Measurements from ENCODE around the gene STIP1. TPM values are rescaled to one million over a fixed set of nuclear protein-coding genes. Genes with fewer than 3 reads are reported as not detected.

The STIP1 gene
- total RNA-seq, 2 donors from 2014 or later, result 66.9 to 69.1 TPM

- Mint-ChIP-seq H3K4me3 (peak within 1 kb of the TSS; percentile 91), H3K27ac (peak within 1 kb of the TSS; percentile 77), H3K36me3 (ENCODE audit: low read depth) (no peaks in the 10 kb centered on the region), H3K27me3 (no peaks in the 10 kb centered on the region), H3K4me1 (peaks cover 25% of the 10 kb centered on the region)
- peak; percentile 75 for ATAC-seq
- DNase-seq, result peak; percentile 83 to 87 (median 86)
- H3K9me3 ChIP-seq (ENCODE audit: control insufficient read depth, low read length, poor library complexity, severe bottlenecking), result no peaks in the 10 kb centered on the region
Measured at GRCh38 chr11:64225608-64226506, 39.9 kb downstream of the STIP1 start, which contains the start of the genes NUDT22 and TRPT1. Gene NUDT22, plus strand, starts transcription at chr11:64226274. Its CDS starts 379 bp downstream, at chr11:64226653. Gene TRPT1, minus strand, starts transcription at chr11:64226186. Its CDS starts 326 bp downstream, at chr11:64225860.

GRCh38 chr11:64226507-64227051, 40.6 kb downstream of the STIP1 start:
- Mint-ChIP-seq H3K4me3 (peak overlapping the region; percentile 91), H3K36me3 (ENCODE audit: low read depth) (no peaks in the 10 kb centered on the region), H3K27ac (peak overlapping the region; percentile 77), H3K4me1 (peaks cover 26% of the 10 kb centered on the region), H3K27me3 (no peaks in the 10 kb centered on the region)
- ATAC-seq (peak; percentile 21), DNase-seq (peak in 2 of 3 donors; percentile 36 to 53)
- no peaks in the 10 kb centered on the region for H3K9me3 ChIP-seq (ENCODE audit: control insufficient read depth, low read length, poor library complexity, severe bottlenecking)

DNA sequence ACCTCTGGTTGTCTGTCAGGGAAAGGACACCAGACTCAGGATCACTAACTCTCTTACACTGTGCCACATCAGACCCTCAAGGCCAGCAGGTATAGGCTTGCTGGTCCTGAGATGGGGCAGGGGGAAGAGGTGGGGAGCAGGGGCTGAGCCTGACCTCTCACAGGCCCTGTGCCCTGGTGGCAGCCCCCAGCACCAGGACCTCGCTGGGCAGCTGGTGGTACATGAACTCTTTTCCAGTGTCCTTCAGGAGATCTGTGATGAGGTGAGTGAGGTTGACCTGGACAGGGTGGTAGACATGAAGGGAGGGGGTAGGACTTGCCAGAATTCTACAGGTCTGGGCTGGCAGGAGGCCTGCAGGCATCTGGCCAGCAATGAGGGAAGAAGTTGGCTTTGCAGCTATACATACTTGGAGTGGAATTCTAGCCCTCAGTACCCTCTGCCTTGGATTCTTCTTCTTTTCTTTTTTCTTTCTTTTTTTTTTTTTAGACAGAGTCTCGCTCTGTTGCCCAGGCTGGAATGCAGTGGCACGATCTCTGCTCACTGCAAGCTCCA, 41.5 kb downstream of the STIP1 start:
- Mint-ChIP-seq H3K4me3 (peak overlapping the region; percentile 91), H3K27me3 (no peaks in the 10 kb centered on the region), H3K4me1 (peaks cover 30% of the 10 kb centered on the region), H3K36me3 (ENCODE audit: low read depth) (no peaks in the 10 kb centered on the region), H3K27ac (peak overlapping the region; percentile 77)
- ATAC-seq (no peak), DNase-seq (no peak)
- H3K9me3 ChIP-seq (ENCODE audit: control insufficient read depth, low read length, poor library complexity, severe bottlenecking), result no peaks in the 10 kb centered on the region

GRCh38 chr11:64229090-64229743, 43.2 kb downstream of the STIP1 start:
- Mint-ChIP-seq H3K4me3 (peak overlapping the region; percentile 92), H3K27ac (peak overlapping the region; percentile 90), H3K27me3 (no peaks in the 10 kb centered on the region), H3K4me1 (peaks cover 30% of the 10 kb centered on the region), H3K36me3 (ENCODE audit: low read depth) (no peaks in the 10 kb centered on the region)
- no peak for ATAC-seq
- no peaks in the 10 kb centered on the region for H3K9me3 ChIP-seq (ENCODE audit: control insufficient read depth, low read length, poor library complexity, severe bottlenecking)
- DNase-seq, result no peak

DNA sequence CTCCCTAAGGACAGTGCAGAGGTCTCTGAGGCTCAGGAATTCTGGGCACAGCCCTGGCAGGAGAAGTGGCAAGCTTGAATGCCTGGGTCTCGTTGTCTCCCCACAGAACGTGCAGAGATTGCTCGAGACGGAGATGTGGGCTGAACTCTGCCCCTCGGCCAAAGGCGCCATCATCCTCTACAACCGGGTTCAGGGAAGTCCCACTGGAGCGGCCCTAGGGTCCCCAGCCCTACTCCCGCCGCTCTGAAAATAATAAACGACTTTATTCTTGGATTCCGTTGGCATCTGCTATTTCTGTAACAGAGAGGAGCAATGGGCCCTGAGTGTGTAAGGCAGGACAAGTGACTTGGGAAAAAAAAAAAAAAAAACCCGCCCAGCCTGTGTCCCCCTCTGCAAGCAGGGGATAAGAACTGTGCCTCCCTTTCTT, 43.8 kb downstream of the STIP1 start:
- DNase-seq (no peak), ATAC-seq (no peak)
- no peaks in the 10 kb centered on the region for H3K9me3 ChIP-seq (ENCODE audit: control insufficient read depth, low read length, poor library complexity, severe bottlenecking)
- Mint-ChIP-seq H3K4me3 (peak overlapping the region; percentile 92), H3K27me3 (no peaks in the 10 kb centered on the region), H3K27ac (peak overlapping the region; percentile 90), H3K4me1 (peaks cover 30% of the 10 kb centered on the region), H3K36me3 (ENCODE audit: low read depth) (no peaks in the 10 kb centered on the region)

- peak; percentile 72 to 83 (median 83) for DNase-seq
- no peaks in the 10 kb centered on the region for H3K9me3 ChIP-seq (ENCODE audit: control insufficient read depth, low read length, poor library complexity, severe bottlenecking)
- peaks cover 34% of the 10 kb centered on the region for H3K4me1 Mint-ChIP-seq
- peak within 1 kb of the TSS; percentile 90 for H3K27ac Mint-ChIP-seq
- ATAC-seq, result peak; percentile 68
- no peaks in the 10 kb centered on the region for H3K27me3 Mint-ChIP-seq
- H3K36me3 Mint-ChIP-seq (ENCODE audit: low read depth), result no peaks in the 10 kb centered on the region
- peak within 1 kb of the TSS; percentile 92 for H3K4me3 Mint-ChIP-seq
Measured at GRCh38 chr11:64230171-64230984, 44.4 kb downstream of the STIP1 start, which contains the start of gene DNAJC4. Gene DNAJC4, plus strand, starts transcription at chr11:64230548. Its CDS starts 307 bp downstream, at chr11:64230855.

GRCh38 chr11:64230985-64231365, 45.0 kb downstream of the STIP1 start:
- Mint-ChIP-seq H3K4me1 (peaks cover 35% of the 10 kb centered on the region), H3K36me3 (ENCODE audit: low read depth) (no peaks in the 10 kb centered on the region), H3K27me3 (no peaks in the 10 kb centered on the region), H3K27ac (peak overlapping the region; percentile 90), H3K4me3 (peak overlapping the region; percentile 92)
- no peak for DNase-seq
- H3K9me3 ChIP-seq (ENCODE audit: control insufficient read depth, low read length, poor library complexity, severe bottlenecking), result no peaks in the 10 kb centered on the region
- ATAC-seq, result no peak

GRCh38 chr11:64231546-64231945, 45.6 kb downstream of the STIP1 start:
- no peak for DNase-seq
- Mint-ChIP-seq H3K4me3 (peak overlapping the region; percentile 92), H3K36me3 (ENCODE audit: low read depth) (no peaks in the 10 kb centered on the region), H3K27ac (peak overlapping the region; percentile 90), H3K27me3 (no peaks in the 10 kb centered on the region), H3K4me1 (peaks cover 34% of the 10 kb centered on the region)
- no peak for ATAC-seq
- H3K9me3 ChIP-seq (ENCODE audit: control insufficient read depth, low read length, poor library complexity, severe bottlenecking), result no peaks in the 10 kb centered on the region

GRCh38 chr11:64232182-64232966, 46.4 kb downstream of the STIP1 start:
- DNase-seq, result no peak
- Mint-ChIP-seq H3K27me3 (no peaks in the 10 kb centered on the region), H3K27ac (peak overlapping the region; percentile 90), H3K4me1 (peaks cover 26% of the 10 kb centered on the region), H3K36me3 (ENCODE audit: low read depth) (no peaks in the 10 kb centered on the region), H3K4me3 (peak overlapping the region; percentile 92)
- H3K9me3 ChIP-seq (ENCODE audit: control insufficient read depth, low read length, poor library complexity, severe bottlenecking), result no peaks in the 10 kb centered on the region
- ATAC-seq, result no peak

DNA sequence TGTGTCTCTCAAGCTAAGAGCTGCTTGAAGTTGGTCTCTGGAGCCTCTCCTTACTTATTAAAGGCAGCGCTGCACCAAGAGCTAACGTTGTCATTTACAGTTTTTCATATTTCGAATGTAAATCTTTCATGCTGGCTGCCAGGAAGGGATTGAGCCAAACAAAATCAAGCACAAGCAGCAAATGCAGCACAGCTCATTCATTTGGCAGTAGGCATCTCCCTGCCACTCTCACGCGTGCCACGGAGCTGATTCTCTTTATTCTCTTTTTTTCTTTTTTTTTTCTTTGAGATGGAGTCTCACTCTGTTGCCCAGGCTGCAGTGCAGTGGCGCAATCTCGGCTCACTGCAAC, 47.0 kb downstream of the STIP1 start:
- peak overlapping the region; percentile 79 for H3K27ac Mint-ChIP-seq
- ATAC-seq (no peak), DNase-seq (no peak)
- H3K27me3 Mint-ChIP-seq, result no peaks in the 10 kb centered on the region
- peaks cover 25% of the 10 kb centered on the region for H3K4me1 Mint-ChIP-seq
- H3K4me3 Mint-ChIP-seq, result peak overlapping the region; percentile 82
- no peaks in the 10 kb centered on the region for H3K9me3 ChIP-seq (ENCODE audit: control insufficient read depth, low read length, poor library complexity, severe bottlenecking)
- H3K36me3 Mint-ChIP-seq (ENCODE audit: low read depth), result no peaks in the 10 kb centered on the region

DNA sequence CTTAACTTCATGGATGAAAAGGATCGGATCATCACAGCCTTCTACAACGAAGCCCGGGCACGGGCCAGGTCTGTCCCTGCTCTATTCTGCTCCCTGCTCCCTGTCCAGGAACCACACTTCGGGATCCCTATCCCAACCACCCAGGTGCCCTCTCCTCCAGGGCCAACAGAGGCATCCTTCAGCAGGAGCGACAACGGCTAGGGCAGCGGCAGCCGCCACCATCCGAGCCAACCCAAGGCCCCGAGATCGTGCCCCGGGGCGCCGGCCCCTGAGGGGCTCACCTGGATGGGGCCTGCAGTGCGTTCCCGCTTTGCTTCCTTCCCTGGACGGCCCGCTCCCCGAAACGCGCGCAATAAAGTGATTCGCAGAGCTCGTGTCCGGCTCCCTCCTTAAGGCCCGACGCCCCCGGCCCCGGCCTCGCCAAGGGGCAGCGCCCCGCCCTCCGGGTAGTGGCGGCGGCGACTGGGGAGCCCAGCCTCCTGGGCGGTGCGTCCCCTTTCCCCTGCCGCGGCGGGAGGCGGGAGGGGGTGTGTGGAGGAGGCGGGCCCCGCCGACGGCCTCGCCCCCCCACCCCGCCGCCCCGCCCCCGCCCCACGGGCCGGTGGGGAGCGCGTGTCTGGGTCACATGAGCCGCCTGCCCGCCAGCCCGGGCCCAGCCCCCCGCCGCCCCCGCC, 48.1 kb downstream of the STIP1 start, which contains the start of gene VEGFB:
Gene VEGFB (plus strand): TSS at position 672 of the 674 bp plus-strand sequence. CDS start 250 bp downstream, outside the sequence.
- DNase-seq (peak; percentile 47 to 81 (median 77)), ATAC-seq (peak; percentile 65)
- Mint-ChIP-seq H3K36me3 (ENCODE audit: low read depth) (no peaks in the 10 kb centered on the region), H3K4me3 (peak within 1 kb of the TSS; percentile 82), H3K27me3 (no peaks in the 10 kb centered on the region), H3K27ac (peak within 1 kb of the TSS; percentile 98), H3K4me1 (peaks cover 25% of the 10 kb centered on the region)
- no peaks in the 10 kb centered on the region for H3K9me3 ChIP-seq (ENCODE audit: control insufficient read depth, low read length, poor library complexity, severe bottlenecking)

Measured in T-helper 17 cell (primary cell).